PC-3 (cell line): ENCODE measurements around the gene LPCAT1.

Source experiments
- CTCF ChIP-seq: fragments of 300-600 bp; sonication (generic); conservative IDR thresholded peaks from 2 replicates; pipeline ENCODE4 v1.5.1; 2017; ENCODE audit warnings: antibody characterized with exemption, low read depth, mild to moderate bottlenecking, low read length
- EZH2 ChIP-seq: fragments of 300-600 bp; sonication (generic); IDR thresholded peaks from one replicate; pipeline ENCODE4 v1.6.1; 2017; ENCODE audit warnings: antibody characterized with exemption, mild to moderate bottlenecking, low read length; ENCODE audit not compliant: unreplicated experiment
- EZH2phosphoT487 ChIP-seq: fragments of 300-600 bp; sonication (generic); IDR thresholded peaks from 2 replicates; pipeline ENCODE4 v1.6.1; 2018; ENCODE audit warnings: mild to moderate bottlenecking, antibody characterized with exemption, low read length, borderline replicate concordance

- TF ChIP-seq CTCF (no peak), EZH2phosphoT487 (no peak), EZH2 (no peak)
Measured at GRCh38 chr5:1551426-1552301, 27.9 kb upstream of the LPCAT1 start.
